ENCODE measurements around the gene ATG14. TPM values are rescaled to one million over a fixed set of nuclear protein-coding genes. Genes with fewer than 3 reads are reported as not detected.
A peak's percentile ranks its signal among the peaks of the same experiment; 100 is the strongest.

Gene ATG14
- total RNA-seq, 1 donor from 2014 or later, result 11.4 TPM

DNA sequence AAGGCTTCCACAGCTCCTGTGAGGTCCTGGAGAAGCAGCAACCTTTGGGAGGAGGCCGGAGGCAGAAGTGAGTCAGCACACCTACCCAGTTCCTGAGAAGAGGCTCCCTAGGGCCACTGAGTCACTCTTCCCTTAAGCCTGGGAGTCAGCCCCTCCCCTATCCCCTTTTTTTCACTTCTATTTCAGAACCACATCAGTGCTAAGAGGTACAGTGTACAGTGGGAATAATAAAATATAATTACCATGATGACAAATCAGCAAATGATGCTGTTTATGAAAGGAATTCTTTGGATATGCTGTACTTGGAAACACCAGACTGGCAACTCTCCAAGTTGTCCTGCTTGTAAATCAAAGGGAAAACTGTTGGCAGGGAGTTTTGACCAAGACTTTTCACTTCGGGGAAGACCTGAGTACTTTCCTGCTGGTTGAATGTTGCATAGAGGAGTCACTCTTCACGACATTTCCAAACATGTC lies 36.5 kb upstream of the ATG14 start:
- no peaks in the 10 kb centered on the region for H3K36me3 Mint-ChIP-seq
- peaks cover 4% of the 10 kb centered on the region for H3K4me1 Mint-ChIP-seq (ENCODE audit: unreplicated experiment)
- H3K9me3 Mint-ChIP-seq, result peaks cover under 1% of the 10 kb centered on the region
- no peaks in the 10 kb centered on the region for H3K27me3 Mint-ChIP-seq
- TF ChIP-seq, protein P1, sequence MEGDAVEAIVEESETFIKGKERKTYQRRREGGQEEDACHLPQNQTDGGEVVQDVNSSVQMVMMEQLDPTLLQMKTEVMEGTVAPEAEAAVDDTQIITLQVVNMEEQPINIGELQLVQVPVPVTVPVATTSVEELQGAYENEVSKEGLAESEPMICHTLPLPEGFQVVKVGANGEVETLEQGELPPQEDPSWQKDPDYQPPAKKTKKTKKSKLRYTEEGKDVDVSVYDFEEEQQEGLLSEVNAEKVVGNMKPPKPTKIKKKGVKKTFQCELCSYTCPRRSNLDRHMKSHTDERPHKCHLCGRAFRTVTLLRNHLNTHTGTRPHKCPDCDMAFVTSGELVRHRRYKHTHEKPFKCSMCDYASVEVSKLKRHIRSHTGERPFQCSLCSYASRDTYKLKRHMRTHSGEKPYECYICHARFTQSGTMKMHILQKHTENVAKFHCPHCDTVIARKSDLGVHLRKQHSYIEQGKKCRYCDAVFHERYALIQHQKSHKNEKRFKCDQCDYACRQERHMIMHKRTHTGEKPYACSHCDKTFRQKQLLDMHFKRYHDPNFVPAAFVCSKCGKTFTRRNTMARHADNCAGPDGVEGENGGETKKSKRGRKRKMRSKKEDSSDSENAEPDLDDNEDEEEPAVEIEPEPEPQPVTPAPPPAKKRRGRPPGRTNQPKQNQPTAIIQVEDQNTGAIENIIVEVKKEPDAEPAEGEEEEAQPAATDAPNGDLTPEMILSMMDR (conservative IDR thresholded peaks at IDR 0.05), result no peak
- no peak overlapping the region for H3K4me3 Mint-ChIP-seq
- no peak for DNase-seq (ENCODE audit: extremely low spot score, unreplicated experiment)
- H3K27ac Mint-ChIP-seq, result no peak overlapping the region

DNA sequence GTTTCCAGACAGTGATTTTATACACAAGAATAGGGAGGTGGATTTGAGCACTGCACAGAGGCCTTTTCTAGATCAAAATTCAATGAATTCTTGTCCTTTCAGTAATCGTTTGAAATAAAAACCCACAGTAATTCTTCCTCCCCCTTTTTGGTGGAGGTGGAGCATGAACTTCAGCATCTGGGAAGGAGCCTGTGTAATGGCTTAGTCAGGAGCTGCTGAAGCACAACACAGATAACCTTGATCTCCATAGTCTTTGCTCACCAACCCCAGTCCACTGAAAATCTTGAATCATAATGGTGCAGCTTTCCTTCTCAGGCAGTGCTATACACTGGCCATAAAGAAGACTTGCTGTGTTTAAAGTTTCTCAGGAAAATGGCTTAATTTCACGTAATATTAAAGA lies 35.2 kb upstream of the ATG14 start:
- peaks cover 5% of the 10 kb centered on the region for H3K9me3 Mint-ChIP-seq
- TF ChIP-seq, protein P1 (conservative IDR thresholded peaks at IDR 0.05), result no peak
- peaks cover 4% of the 10 kb centered on the region for H3K4me1 Mint-ChIP-seq (ENCODE audit: unreplicated experiment)
- no peak for DNase-seq (ENCODE audit: extremely low spot score, unreplicated experiment)
- no peak overlapping the region for H3K4me3 Mint-ChIP-seq
- H3K27ac Mint-ChIP-seq, result no peak overlapping the region
- peaks cover 2% of the 10 kb centered on the region for H3K27me3 Mint-ChIP-seq
- no peaks in the 10 kb centered on the region for H3K36me3 Mint-ChIP-seq

DNA sequence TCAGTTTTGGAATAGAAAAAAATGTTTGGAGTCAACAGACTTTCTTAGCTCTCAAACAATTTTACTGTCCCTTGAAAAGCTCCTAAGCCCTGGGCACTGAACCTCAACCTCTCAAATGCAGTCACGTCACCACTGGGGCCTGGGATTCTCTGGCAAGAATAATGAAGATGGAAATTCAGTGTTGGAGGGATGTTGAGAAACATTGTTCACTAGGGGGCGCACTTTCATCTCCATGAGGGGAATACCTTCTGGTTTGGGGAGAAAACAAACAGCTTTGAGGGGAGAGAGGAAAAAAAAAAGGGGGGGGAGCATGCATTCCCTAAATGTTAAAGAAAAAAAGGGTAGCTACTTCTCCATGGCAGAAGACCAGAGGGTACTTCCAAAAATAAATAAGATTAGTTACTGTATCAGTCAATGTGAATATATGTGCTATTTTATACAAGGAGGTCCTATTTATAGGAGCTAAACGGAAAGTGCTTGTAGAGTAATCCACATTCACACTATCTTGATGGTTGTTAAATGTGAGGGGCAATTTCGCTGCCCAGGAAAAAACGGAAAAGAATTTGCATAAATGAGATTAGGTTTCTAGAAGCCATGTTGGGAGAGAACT lies 34.6 kb upstream of the ATG14 start:
- no peak overlapping the region for H3K27ac Mint-ChIP-seq
- peaks cover 4% of the 10 kb centered on the region for H3K4me1 Mint-ChIP-seq (ENCODE audit: unreplicated experiment)
- TF ChIP-seq, protein P1 (conservative IDR thresholded peaks at IDR 0.05), result peak; percentile 89
- peaks cover 2% of the 10 kb centered on the region for H3K27me3 Mint-ChIP-seq
- DNase-seq (ENCODE audit: extremely low spot score, unreplicated experiment), result no peak
- H3K9me3 Mint-ChIP-seq, result peaks cover 5% of the 10 kb centered on the region
- no peak overlapping the region for H3K4me3 Mint-ChIP-seq
- no peaks in the 10 kb centered on the region for H3K36me3 Mint-ChIP-seq

DNA sequence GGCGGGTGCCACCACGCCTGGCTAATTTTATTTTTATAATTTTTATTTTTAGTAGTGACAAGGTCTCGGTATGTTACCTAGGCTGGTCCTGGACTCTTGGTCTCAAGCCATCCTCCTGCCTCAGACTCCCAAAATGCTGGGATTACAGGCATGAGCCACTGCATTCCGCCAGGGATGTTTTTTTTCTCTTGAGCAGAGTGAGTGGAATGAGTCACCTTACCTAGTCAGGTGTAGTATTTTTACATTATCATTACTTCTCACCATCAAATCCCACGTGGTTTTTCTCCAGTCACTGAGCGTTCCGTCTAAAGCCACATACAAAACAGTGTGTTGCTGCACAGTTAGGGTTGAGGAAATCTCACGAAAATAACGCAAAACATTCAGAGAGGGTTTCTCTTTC lies 29.7 kb upstream of the ATG14 start:
- peaks cover 12% of the 10 kb centered on the region for H3K27me3 Mint-ChIP-seq
- H3K9me3 Mint-ChIP-seq, result peaks cover 5% of the 10 kb centered on the region
- H3K4me1 Mint-ChIP-seq (ENCODE audit: unreplicated experiment), result peaks cover 8% of the 10 kb centered on the region
- TF ChIP-seq, protein P1 (conservative IDR thresholded peaks at IDR 0.05), result no peak
- no peak overlapping the region for H3K4me3 Mint-ChIP-seq
- no peak for DNase-seq (ENCODE audit: extremely low spot score, unreplicated experiment)
- H3K27ac Mint-ChIP-seq, result no peak overlapping the region
- no peaks in the 10 kb centered on the region for H3K36me3 Mint-ChIP-seq

DNA sequence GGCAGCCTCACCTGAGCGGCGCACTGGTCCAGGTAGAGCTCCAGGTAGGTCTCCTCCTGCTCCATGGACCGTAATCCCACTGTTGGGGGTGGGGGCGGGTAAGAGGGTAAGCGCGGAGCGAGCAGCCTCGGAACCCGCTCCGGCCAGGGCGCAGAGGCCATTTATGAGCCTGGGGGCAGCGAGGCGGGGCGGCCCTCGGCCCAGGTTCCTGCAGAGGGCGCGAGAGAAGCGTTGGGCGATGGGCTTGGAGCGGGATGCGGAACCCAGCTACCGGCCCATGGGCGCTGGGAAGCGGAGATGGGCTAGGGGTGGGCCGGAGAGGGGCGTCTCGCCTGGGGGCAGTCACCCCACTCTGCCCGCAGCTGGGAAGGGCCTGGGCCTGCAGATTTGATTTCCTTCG lies 28.8 kb upstream of the ATG14 start, which contains the start of gene TBPL2:
TSS of gene TBPL2 (minus strand) at position 232 of the 400 bp plus-strand sequence. CDS start at position 65, 167 bp downstream.
- Mint-ChIP-seq H3K4me3 (no peak within 1 kb of the TSS), H3K36me3 (no peaks in the 10 kb centered on the region), H3K9me3 (peaks cover 5% of the 10 kb centered on the region), H3K27ac (no peak within 1 kb of the TSS), H3K4me1 (ENCODE audit: unreplicated experiment) (peaks cover 5% of the 10 kb centered on the region), H3K27me3 (peaks cover 12% of the 10 kb centered on the region)
- DNase-seq (ENCODE audit: extremely low spot score, unreplicated experiment), result no peak
- TF ChIP-seq, protein P1 (conservative IDR thresholded peaks at IDR 0.05), result no peak
